Kidney epithelial cell (primary cell): Measurements from ENCODE around the gene FBLN1. TPM values are rescaled to one million over a fixed set of nuclear protein-coding genes. Genes with fewer than 3 reads are reported as not detected.

Experiments
- DNase-seq: peaks from one replicate; pipeline ENCODE4 v3.0.0-alpha.2; 2010; ENCODE audit warnings: low read depth
- H3K27me3 ChIP-seq: 2 replicates; pipeline ENCODE4 v1.6.0; 2011; ENCODE audit warnings: low read length; ENCODE audit not compliant: control insufficient read depth, insufficient read depth
- H3K36me3 ChIP-seq: 2 replicates; pipeline ENCODE4 v1.5.1; 2011; ENCODE audit warnings: low read length; ENCODE audit not compliant: control insufficient read depth, insufficient read depth
- H3K4me3 ChIP-seq: 2 replicates; pipeline ENCODE4 v1.5.1; 2011; ENCODE audit warnings: low read depth, mild to moderate bottlenecking, control low read depth, low read length
- total RNA-seq: library from RNA; depleted of rRNA; stranded (reverse); fragments of >200 nt; gene quantifications from 2 replicates; pipeline ENCODE4 v1.2.3, GENCODE V29; 2015
- TF ChIP-seq, protein P1 (sequence below): IDR thresholded peaks from 2 replicates; pipeline ENCODE4 v1.5.1; 2011; ENCODE audit warnings: mild to moderate bottlenecking, moderate library complexity, low read length, control low read depth, inconsistent platforms; ENCODE audit not compliant: insufficient read depth, poor library complexity, severe bottlenecking

The FBLN1 gene
- total RNA-seq, 1 donor from 2014 or later = 32.8 TPM

DNA sequence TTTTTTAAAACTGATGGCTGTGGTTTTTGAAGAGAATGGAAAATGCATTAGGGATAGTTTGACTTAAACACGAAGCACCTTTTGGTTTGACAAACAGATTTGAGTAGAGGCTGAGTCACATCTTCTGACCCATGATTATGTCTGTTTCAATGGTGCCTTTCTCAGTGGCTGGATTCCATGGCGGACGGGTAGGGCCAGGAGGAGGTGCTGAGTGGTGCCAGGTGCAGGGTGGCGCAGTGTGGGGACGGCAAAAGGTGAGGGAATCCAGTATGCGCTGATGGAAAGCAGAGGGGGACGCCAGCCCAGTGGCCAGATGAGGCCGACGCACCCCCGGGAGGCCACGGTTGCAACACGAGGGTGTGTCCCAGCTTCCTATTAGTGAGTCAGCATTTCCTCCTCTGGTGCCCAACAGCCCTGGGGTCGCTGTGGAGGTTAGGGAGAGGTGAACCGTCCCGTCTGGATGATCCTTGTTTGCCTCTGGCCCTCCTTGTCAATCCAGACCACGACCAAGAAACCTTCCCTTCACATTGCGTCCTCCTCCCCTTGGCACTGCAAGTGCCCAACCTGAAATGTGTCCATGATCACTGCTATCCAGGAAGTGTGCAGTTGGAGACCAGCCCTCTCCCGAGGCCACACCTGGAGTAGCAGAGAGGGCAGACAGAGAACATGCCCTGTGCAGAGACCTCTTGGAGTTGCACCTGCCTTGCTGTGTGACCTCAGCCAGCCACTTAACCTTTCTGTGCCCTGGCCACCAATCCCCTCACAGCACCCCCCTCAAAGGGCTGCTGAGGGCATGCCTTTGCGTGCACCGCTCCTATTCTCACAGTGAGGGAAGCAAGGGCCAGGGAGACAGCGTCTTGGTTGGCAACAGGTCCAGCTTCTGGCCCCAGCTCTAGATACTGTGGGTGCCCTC lies 136.4 kb downstream of the FBLN1 start:
- TF ChIP-seq, protein P1, sequence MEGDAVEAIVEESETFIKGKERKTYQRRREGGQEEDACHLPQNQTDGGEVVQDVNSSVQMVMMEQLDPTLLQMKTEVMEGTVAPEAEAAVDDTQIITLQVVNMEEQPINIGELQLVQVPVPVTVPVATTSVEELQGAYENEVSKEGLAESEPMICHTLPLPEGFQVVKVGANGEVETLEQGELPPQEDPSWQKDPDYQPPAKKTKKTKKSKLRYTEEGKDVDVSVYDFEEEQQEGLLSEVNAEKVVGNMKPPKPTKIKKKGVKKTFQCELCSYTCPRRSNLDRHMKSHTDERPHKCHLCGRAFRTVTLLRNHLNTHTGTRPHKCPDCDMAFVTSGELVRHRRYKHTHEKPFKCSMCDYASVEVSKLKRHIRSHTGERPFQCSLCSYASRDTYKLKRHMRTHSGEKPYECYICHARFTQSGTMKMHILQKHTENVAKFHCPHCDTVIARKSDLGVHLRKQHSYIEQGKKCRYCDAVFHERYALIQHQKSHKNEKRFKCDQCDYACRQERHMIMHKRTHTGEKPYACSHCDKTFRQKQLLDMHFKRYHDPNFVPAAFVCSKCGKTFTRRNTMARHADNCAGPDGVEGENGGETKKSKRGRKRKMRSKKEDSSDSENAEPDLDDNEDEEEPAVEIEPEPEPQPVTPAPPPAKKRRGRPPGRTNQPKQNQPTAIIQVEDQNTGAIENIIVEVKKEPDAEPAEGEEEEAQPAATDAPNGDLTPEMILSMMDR = no peak
- Histone ChIP-seq H3K4me3 (no peak overlapping the region), H3K36me3 (no peaks in the 10 kb centered on the region), H3K27me3 (no peaks in the 10 kb centered on the region)
- no peak for DNase-seq

DNA sequence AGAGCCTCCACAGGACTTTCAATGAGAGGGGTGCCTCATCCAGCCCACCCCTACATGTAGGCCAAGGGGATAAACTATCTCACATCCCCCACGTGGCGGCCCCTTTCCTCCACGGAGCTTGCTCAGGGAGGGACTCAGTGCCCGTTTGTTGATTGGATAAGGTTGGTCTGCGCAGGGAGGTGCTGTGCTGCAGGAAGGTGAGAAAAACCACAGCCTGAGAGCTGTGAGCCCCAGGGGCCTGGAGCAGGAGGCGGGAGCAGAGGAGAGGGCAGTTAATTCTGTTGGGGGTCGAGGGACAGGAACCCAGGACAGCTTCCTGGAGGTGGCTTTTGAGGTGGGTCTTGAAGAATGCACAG lies 137.0 kb downstream of the FBLN1 start:
- DNase-seq = no peak

GRCh38 chr22:45640291-45640940 lies 137.7 kb downstream of the FBLN1 start:
- TF ChIP-seq, protein P1 = no peak
- H3K27me3 ChIP-seq = no peaks in the 10 kb centered on the region
- no peaks in the 10 kb centered on the region for H3K36me3 ChIP-seq
- no peak overlapping the region for H3K4me3 ChIP-seq
- DNase-seq = no peak

More for the DNA sequence above, 137.0 kb downstream of the FBLN1 start:
- Histone ChIP-seq H3K36me3 (no peaks in the 10 kb centered on the region), H3K4me3 (no peak overlapping the region), H3K27me3 (no peaks in the 10 kb centered on the region)
- TF ChIP-seq, protein P1 = no peak

DNA sequence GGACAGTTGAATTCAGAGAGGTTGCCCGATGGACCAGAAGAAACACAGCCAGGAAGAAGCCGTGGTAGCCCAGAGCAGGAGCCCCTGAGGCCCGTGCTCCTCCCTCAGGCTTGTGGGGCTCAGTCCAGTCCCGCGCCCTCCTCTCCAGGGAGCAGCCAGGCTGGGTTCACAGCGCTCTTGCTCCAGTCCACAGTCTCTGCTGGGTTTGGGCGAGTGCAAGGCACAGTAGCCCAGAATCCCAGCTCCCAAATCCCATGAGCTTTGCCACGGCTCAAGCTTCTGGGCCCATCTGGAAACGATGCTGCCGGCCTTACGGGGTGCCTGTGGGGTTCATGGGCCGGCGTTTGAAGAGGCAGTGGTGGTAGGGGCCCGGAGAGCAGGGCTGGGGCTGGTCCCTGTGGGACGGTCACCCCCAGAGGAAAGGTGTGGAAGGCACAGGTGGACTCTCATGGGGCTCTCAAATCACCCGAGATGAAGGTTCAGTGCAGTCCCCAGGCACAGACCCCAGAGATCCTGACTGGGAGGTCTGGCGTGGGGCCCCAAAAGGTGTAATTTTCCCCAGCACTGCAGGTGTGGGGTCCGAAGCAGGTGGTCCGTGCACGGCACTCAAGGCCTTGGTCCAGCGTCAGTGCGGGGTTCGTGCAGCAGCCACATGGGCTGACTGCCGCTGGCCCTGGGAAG lies 138.4 kb downstream of the FBLN1 start:
- TF ChIP-seq, protein P1 = no peak
- no peaks in the 10 kb centered on the region for H3K27me3 ChIP-seq
- H3K4me3 ChIP-seq = no peak overlapping the region
- H3K36me3 ChIP-seq = no peaks in the 10 kb centered on the region
- DNase-seq = no peak

- TF ChIP-seq, protein P1 = no peak
- no peaks in the 10 kb centered on the region for H3K27me3 ChIP-seq
- no peaks in the 10 kb centered on the region for H3K36me3 ChIP-seq
- H3K4me3 ChIP-seq = no peak overlapping the region
- DNase-seq = no peak
Observed at GRCh38 chr22:45642986-45643385, 140.3 kb downstream of the FBLN1 start.
